SK-N-SH (cell line): Measurements from ENCODE around the gene ERGIC1.

Experiments used
- EP300 ChIP-seq, 2 experiments: IDR thresholded peaks; 2 replicates each; pipeline versions ENCODE4 v1.4.0 to v1.6.1; 2012; ENCODE audit warnings: borderline replicate concordance in 1 of 2, low read depth in 1 of 2, low read length in 1 of 2
- FOXJ3 ChIP-seq: sonication (generic); formaldehyde crosslinking; IDR thresholded peaks from 2 replicates; pipeline ENCODE4 v1.5.1; 2020; ENCODE audit warnings: mild to moderate bottlenecking, missing genetic modification reagents
- GABPA ChIP-seq: IDR thresholded peaks from 2 replicates; pipeline ENCODE4 v1.4.0; 2012; ENCODE audit warnings: low read depth, mild to moderate bottlenecking
- JUND ChIP-seq: IDR thresholded peaks from 2 replicates; pipeline ENCODE4 v1.4.0; 2012
- MEF2A ChIP-seq: IDR thresholded peaks from 2 replicates; pipeline ENCODE4 v1.4.0; 2012; ENCODE audit warnings: low read depth, borderline replicate concordance
- NFIC ChIP-seq: IDR thresholded peaks from 2 replicates; pipeline ENCODE4 v1.4.0; 2012; ENCODE audit warnings: borderline replicate concordance
- POLR2AphosphoS5 ChIP-seq: IDR thresholded peaks from 2 replicates; pipeline ENCODE4 v1.6.1; 2012; ENCODE audit warnings: low read depth, low read length
- RAD21 ChIP-seq: IDR thresholded peaks from 2 replicates; pipeline ENCODE4 v1.6.1; 2012; ENCODE audit warnings: mild to moderate bottlenecking, low read length
- RFX5 ChIP-seq: IDR thresholded peaks from 2 replicates; pipeline ENCODE4 v1.6.1; 2012; ENCODE audit warnings: mild to moderate bottlenecking, improper control_type of control experiment, low read length
- SIN3A ChIP-seq: IDR thresholded peaks from 2 replicates; pipeline ENCODE4 v1.6.1; 2012; ENCODE audit warnings: low read depth, mild to moderate bottlenecking, low read length, moderate library complexity, borderline replicate concordance
- SMC3 ChIP-seq: IDR thresholded peaks from 2 replicates; pipeline ENCODE4 v1.6.1; 2012; ENCODE audit warnings: low read depth, low read length, improper control_type of control experiment
- YY1 ChIP-seq: IDR thresholded peaks from 2 replicates; pipeline ENCODE4 v1.4.0; 2012; ENCODE audit warnings: low read depth, mild to moderate bottlenecking
- TF ChIP-seq, protein P1 (sequence below): fragments of 200-600 bp; sonication (generic); IDR thresholded peaks from 2 replicates; pipeline ENCODE4 v1.6.1; 2017; ENCODE audit warnings: antibody characterized with exemption, mild to moderate bottlenecking, moderate library complexity
- TF ChIP-seq, protein P2 (sequence below): fragments of 150-350 bp; IDR thresholded peaks from 2 replicates; pipeline ENCODE4 v1.6.1; 2017; ENCODE audit warnings: antibody characterized with exemption, low read length, low read depth, borderline replicate concordance

DNA sequence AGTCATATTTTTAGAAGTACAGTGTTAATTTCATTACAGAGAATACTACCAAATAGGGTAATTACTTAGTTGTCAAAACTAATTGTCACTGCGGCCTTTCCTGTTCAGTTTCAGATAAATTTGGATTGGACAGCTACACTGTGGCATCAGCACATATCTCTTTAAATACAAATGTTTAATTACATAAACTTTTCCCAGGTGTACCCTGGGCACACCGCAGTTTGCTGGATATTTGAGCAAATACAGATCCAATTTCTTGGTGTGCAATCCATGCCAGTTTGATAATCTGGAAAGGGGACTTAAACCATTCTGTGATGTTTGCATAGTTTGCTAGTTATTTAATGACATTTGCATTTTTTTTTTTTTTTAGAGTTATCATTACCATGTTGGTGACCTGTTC is 160.4 kb downstream of the ERGIC1 start:
- TF ChIP-seq, protein P1, sequence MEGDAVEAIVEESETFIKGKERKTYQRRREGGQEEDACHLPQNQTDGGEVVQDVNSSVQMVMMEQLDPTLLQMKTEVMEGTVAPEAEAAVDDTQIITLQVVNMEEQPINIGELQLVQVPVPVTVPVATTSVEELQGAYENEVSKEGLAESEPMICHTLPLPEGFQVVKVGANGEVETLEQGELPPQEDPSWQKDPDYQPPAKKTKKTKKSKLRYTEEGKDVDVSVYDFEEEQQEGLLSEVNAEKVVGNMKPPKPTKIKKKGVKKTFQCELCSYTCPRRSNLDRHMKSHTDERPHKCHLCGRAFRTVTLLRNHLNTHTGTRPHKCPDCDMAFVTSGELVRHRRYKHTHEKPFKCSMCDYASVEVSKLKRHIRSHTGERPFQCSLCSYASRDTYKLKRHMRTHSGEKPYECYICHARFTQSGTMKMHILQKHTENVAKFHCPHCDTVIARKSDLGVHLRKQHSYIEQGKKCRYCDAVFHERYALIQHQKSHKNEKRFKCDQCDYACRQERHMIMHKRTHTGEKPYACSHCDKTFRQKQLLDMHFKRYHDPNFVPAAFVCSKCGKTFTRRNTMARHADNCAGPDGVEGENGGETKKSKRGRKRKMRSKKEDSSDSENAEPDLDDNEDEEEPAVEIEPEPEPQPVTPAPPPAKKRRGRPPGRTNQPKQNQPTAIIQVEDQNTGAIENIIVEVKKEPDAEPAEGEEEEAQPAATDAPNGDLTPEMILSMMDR, result no peak
- TF ChIP-seq SMC3, result no peak
- TF ChIP-seq JUND, result no peak
- TF ChIP-seq MEF2A, result no peak
- TF ChIP-seq, protein P2, sequence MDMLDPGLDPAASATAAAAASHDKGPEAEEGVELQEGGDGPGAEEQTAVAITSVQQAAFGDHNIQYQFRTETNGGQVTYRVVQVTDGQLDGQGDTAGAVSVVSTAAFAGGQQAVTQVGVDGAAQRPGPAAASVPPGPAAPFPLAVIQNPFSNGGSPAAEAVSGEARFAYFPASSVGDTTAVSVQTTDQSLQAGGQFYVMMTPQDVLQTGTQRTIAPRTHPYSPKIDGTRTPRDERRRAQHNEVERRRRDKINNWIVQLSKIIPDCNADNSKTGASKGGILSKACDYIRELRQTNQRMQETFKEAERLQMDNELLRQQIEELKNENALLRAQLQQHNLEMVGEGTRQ, result no peak
- TF ChIP-seq RAD21, result no peak
- TF ChIP-seq YY1, result no peak
- no peak for TF ChIP-seq EP300 (IDR thresholded peaks at IDR 0.05; ENCODE audit: borderline replicate concordance in 1 of 2, low read depth in 1 of 2, low read length in 1 of 2)
- no peak for TF ChIP-seq RFX5
- TF ChIP-seq FOXJ3 (CRISPR knock-in tag), result no peak
- no peak for TF ChIP-seq GABPA
- no peak for TF ChIP-seq SIN3A
- no peak for TF ChIP-seq POLR2AphosphoS5
- no peak for TF ChIP-seq NFIC
